ENCODE data around the gene FBXO44.

The FBXO44 gene

DNA sequence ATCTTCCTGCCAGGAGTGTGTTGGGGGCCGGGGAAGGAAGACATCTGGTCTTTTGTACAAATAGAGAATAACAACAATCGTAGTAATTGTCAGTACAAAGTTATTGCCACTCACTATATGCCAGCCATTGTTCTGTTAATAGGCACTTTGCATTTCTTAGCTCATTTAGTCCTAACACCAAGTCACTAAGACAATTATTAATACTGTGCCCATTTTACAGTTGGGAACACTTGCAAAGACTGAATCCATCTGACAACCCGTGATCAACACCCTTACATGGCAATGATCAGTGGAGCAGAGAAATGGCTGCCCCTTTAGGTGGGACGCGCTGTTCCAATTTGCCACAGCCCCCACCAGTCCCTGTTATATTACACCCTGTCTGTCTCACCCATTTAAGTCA is 33.8 kb upstream of the FBXO44 start (continued):
- TF ChIP-seq, protein P1, sequence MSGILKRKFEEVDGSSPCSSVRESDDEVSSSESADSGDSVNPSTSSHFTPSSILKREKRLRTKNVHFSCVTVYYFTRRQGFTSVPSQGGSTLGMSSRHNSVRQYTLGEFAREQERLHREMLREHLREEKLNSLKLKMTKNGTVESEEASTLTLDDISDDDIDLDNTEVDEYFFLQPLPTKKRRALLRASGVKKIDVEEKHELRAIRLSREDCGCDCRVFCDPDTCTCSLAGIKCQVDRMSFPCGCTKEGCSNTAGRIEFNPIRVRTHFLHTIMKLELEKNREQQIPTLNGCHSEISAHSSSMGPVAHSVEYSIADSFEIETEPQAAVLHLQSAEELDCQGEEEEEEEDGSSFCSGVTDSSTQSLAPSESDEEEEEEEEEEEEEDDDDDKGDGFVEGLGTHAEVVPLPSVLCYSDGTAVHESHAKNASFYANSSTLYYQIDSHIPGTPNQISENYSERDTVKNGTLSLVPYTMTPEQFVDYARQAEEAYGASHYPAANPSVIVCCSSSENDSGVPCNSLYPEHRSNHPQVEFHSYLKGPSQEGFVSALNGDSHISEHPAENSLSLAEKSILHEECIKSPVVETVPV (CRISPR knock-in tag; IDR thresholded peaks at IDR 0.05), result no peak
- TF ChIP-seq CSDC2 (CRISPR knock-in tag; IDR thresholded peaks at IDR 0.05) (no peak), ZC3H10 (CRISPR knock-in tag; IDR thresholded peaks at IDR 0.05) (no peak), ZNF70 (CRISPR knock-in tag; IDR thresholded peaks at IDR 0.05) (no peak)
- TF ChIP-seq, protein P2, sequence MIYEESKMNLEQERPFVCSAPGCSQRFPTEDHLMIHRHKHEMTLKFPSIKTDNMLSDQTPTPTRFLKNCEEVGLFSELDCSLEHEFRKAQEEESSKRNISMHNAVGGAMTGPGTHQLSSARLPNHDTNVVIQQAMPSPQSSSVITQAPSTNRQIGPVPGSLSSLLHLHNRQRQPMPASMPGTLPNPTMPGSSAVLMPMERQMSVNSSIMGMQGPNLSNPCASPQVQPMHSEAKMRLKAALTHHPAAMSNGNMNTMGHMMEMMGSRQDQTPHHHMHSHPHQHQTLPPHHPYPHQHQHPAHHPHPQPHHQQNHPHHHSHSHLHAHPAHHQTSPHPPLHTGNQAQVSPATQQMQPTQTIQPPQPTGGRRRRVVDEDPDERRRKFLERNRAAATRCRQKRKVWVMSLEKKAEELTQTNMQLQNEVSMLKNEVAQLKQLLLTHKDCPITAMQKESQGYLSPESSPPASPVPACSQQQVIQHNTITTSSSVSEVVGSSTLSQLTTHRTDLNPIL (CRISPR knock-in tag; IDR thresholded peaks at IDR 0.05; ENCODE audit: low read depth), result no peak

DNA sequence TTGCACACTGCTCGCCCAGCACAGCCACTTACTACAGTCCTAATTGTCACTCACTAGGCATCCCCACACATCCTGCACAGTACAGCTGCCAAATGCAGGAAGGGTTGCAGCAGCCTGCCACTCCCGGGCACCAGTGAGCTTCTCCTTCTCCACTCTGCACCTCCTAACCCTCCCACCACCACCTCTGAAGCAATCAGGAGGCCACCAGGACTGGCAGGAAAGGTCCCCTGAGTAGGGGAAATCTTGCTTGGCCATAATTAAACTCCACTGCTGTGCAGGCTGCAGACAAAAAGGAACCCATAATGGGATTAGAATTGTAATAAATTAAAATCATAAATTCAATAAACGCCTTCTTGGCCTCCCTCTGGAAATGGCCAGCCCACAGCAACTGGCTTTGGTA is 32.3 kb upstream of the FBXO44 start:
- ATAC-seq, result no peak
- TF ChIP-seq ZFP30 (CRISPR knock-in tag; IDR thresholded peaks at IDR 0.05) (no peak), TCF4 (CRISPR knock-in tag; IDR thresholded peaks at IDR 0.05; ENCODE audit: borderline replicate concordance) (no peak), OSR1 (CRISPR knock-in tag; IDR thresholded peaks at IDR 0.05) (no peak), ZC3H10 (CRISPR knock-in tag; IDR thresholded peaks at IDR 0.05) (no peak), ZNF565 (CRISPR knock-in tag; conservative IDR thresholded peaks at IDR 0.05; ENCODE audit: low read depth) (no peak), PPARA (CRISPR knock-in tag; IDR thresholded peaks at IDR 0.05; ENCODE audit: borderline replicate concordance) (no peak), RARB (CRISPR knock-in tag; IDR thresholded peaks at IDR 0.05) (no peak), SNAI2 (CRISPR knock-in tag; IDR thresholded peaks at IDR 0.05) (no peak), CSDC2 (CRISPR knock-in tag; IDR thresholded peaks at IDR 0.05) (no peak), ZFP3 (CRISPR knock-in tag; IDR thresholded peaks at IDR 0.05) (no peak), ISL1 (CRISPR knock-in tag; IDR thresholded peaks at IDR 0.05) (no peak), ARNTL (CRISPR knock-in tag; IDR thresholded peaks at IDR 0.05; ENCODE audit: borderline replicate concordance, low read depth) (no peak), GLIS3 (CRISPR knock-in tag; IDR thresholded peaks at IDR 0.05) (no peak), TOX (CRISPR knock-in tag; IDR thresholded peaks at IDR 0.05; ENCODE audit: borderline replicate concordance) (no peak), BACH2 (CRISPR knock-in tag; IDR thresholded peaks at IDR 0.05; ENCODE audit: borderline replicate concordance) (no peak), ZNF70 (CRISPR knock-in tag; IDR thresholded peaks at IDR 0.05) (no peak)
- TF ChIP-seq, protein P2 (CRISPR knock-in tag; IDR thresholded peaks at IDR 0.05; ENCODE audit: low read depth), result no peak
- TF ChIP-seq, protein P1 (CRISPR knock-in tag; IDR thresholded peaks at IDR 0.05), result no peak
- TF ChIP-seq, protein P3, sequence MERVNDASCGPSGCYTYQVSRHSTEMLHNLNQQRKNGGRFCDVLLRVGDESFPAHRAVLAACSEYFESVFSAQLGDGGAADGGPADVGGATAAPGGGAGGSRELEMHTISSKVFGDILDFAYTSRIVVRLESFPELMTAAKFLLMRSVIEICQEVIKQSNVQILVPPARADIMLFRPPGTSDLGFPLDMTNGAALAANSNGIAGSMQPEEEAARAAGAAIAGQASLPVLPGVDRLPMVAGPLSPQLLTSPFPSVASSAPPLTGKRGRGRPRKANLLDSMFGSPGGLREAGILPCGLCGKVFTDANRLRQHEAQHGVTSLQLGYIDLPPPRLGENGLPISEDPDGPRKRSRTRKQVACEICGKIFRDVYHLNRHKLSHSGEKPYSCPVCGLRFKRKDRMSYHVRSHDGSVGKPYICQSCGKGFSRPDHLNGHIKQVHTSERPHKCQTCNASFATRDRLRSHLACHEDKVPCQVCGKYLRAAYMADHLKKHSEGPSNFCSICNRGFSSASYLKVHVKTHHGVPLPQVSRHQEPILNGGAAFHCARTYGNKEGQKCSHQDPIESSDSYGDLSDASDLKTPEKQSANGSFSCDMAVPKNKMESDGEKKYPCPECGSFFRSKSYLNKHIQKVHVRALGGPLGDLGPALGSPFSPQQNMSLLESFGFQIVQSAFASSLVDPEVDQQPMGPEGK (CRISPR knock-in tag; IDR thresholded peaks at IDR 0.05; ENCODE audit: borderline replicate concordance), result no peak

DNA sequence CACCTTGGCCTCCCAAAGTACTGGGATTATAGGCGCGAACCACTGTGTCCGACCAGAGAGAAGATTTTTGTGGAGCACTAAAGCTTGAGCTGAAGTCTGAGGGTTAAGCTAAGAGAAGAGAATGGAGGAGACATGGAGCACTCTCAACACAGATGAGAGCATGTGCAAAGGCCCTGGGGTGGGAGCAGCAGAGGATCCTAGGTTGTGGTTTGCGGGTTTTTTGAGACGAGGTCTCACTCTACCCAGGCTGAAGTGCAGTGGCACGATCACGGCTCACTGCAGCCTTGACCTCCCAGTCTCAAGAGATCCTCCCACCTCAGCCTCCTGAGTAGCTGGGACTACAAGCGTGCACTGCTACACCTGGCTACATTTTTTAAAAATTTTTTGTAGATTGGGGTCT is 31.0 kb upstream of the FBXO44 start:
- ATAC-seq, result no peak
- TF ChIP-seq OSR1 (CRISPR knock-in tag; IDR thresholded peaks at IDR 0.05) (no peak), GLIS3 (CRISPR knock-in tag; IDR thresholded peaks at IDR 0.05) (no peak), ARNTL (CRISPR knock-in tag; IDR thresholded peaks at IDR 0.05; ENCODE audit: borderline replicate concordance, low read depth) (no peak), ESRRG (CRISPR knock-in tag; IDR thresholded peaks at IDR 0.05) (no peak), ZFP3 (CRISPR knock-in tag; IDR thresholded peaks at IDR 0.05) (no peak), ZC3H10 (CRISPR knock-in tag; IDR thresholded peaks at IDR 0.05) (no peak), ZFP30 (CRISPR knock-in tag; IDR thresholded peaks at IDR 0.05) (no peak), ZNF565 (CRISPR knock-in tag; conservative IDR thresholded peaks at IDR 0.05; ENCODE audit: low read depth) (no peak), ZNF70 (CRISPR knock-in tag; IDR thresholded peaks at IDR 0.05) (no peak), ZNF8 (CRISPR knock-in tag; IDR thresholded peaks at IDR 0.05) (no peak), BACH2 (CRISPR knock-in tag; IDR thresholded peaks at IDR 0.05; ENCODE audit: borderline replicate concordance) (no peak), PPARA (CRISPR knock-in tag; IDR thresholded peaks at IDR 0.05; ENCODE audit: borderline replicate concordance) (no peak), TOX (CRISPR knock-in tag; IDR thresholded peaks at IDR 0.05; ENCODE audit: borderline replicate concordance) (no peak), TCF4 (CRISPR knock-in tag; IDR thresholded peaks at IDR 0.05; ENCODE audit: borderline replicate concordance) (no peak)
- TF ChIP-seq, protein P1 (CRISPR knock-in tag; IDR thresholded peaks at IDR 0.05), result no peak
- TF ChIP-seq, protein P4, sequence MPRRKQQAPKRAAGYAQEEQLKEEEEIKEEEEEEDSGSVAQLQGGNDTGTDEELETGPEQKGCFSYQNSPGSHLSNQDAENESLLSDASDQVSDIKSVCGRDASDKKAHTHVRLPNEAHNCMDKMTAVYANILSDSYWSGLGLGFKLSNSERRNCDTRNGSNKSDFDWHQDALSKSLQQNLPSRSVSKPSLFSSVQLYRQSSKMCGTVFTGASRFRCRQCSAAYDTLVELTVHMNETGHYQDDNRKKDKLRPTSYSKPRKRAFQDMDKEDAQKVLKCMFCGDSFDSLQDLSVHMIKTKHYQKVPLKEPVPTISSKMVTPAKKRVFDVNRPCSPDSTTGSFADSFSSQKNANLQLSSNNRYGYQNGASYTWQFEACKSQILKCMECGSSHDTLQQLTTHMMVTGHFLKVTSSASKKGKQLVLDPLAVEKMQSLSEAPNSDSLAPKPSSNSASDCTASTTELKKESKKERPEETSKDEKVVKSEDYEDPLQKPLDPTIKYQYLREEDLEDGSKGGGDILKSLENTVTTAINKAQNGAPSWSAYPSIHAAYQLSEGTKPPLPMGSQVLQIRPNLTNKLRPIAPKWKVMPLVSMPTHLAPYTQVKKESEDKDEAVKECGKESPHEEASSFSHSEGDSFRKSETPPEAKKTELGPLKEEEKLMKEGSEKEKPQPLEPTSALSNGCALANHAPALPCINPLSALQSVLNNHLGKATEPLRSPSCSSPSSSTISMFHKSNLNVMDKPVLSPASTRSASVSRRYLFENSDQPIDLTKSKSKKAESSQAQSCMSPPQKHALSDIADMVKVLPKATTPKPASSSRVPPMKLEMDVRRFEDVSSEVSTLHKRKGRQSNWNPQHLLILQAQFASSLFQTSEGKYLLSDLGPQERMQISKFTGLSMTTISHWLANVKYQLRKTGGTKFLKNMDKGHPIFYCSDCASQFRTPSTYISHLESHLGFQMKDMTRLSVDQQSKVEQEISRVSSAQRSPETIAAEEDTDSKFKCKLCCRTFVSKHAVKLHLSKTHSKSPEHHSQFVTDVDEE (CRISPR knock-in tag; IDR thresholded peaks at IDR 0.05), result no peak
- TF ChIP-seq, protein P3 (CRISPR knock-in tag; IDR thresholded peaks at IDR 0.05; ENCODE audit: borderline replicate concordance), result no peak
